Measurements from ENCODE around the gene CMTM4. TPM values are rescaled to one million over a fixed set of nuclear protein-coding genes. Genes with fewer than 3 reads are reported as not detected.

Gene CMTM4
- total RNA-seq, 4 donors from 2014 or later, result 12.1 to 16.0 (median 13.0) TPM

DNA sequence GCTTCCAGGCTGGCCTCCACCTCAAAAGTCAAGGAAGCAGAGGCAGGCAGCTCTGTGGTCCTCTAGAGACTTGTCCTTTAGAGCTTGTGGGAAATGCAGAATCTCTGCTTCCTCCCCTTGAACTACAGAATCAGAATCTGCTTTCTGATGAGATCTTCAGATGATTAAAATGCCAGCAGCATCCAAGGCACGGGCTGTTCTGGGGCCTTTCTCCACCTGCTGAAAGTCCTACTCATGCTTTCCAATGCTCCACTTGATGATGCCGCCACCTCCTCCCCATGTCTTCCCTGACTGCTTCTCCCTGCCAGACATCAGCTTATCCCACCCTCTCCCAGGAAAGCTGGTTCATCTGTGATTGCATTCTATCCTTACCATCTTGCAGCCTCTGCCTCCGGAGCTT lies 58.7 kb downstream of the CMTM4 start:
- TF ChIP-seq, protein P1, sequence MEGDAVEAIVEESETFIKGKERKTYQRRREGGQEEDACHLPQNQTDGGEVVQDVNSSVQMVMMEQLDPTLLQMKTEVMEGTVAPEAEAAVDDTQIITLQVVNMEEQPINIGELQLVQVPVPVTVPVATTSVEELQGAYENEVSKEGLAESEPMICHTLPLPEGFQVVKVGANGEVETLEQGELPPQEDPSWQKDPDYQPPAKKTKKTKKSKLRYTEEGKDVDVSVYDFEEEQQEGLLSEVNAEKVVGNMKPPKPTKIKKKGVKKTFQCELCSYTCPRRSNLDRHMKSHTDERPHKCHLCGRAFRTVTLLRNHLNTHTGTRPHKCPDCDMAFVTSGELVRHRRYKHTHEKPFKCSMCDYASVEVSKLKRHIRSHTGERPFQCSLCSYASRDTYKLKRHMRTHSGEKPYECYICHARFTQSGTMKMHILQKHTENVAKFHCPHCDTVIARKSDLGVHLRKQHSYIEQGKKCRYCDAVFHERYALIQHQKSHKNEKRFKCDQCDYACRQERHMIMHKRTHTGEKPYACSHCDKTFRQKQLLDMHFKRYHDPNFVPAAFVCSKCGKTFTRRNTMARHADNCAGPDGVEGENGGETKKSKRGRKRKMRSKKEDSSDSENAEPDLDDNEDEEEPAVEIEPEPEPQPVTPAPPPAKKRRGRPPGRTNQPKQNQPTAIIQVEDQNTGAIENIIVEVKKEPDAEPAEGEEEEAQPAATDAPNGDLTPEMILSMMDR (IDR thresholded peaks at IDR 0.05; ENCODE audit: low read depth), result no peak

DNA sequence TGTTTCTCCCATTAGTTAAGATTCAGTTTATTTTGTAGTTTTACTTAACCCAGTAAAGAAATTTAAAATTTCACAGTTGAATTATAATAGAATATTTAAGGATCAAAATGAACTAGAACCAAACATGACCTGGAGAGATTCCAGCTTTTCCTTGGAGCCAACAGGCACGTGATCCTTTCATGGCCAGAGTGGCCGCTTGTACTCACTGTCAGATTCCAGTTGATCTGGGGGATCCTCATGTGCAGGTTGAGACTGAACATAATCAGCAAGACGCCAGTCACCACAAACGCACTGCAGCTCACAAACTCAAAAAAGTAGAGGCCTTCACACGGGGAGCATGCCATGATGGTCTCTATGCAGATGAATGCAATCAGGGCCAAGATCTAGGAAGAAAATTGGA lies 60.3 kb downstream of the CMTM4 start:
- TF ChIP-seq, protein P1 (IDR thresholded peaks at IDR 0.05; ENCODE audit: low read depth), result no peak

DNA sequence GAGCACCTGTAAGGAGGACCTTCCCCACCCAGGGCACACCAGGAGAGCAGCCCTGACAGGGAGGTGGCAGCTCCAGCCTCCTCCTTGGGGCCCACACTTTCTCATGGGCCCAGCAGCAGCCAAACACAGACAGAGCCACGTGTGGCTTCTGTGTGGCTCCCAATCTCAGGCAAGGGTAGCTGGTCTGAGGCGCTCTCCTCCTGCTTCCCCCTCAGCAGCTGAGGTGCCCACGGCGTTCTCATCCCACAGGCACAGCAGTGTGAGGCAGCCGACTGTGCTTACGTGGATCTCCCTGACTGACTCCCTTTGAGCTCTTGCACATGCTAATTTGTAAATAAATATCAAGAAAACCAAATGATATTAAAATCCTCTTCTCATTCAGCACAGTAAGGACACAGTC lies 61.1 kb downstream of the CMTM4 start:
- TF ChIP-seq, protein P1 (IDR thresholded peaks at IDR 0.05; ENCODE audit: low read depth), result no peak

DNA sequence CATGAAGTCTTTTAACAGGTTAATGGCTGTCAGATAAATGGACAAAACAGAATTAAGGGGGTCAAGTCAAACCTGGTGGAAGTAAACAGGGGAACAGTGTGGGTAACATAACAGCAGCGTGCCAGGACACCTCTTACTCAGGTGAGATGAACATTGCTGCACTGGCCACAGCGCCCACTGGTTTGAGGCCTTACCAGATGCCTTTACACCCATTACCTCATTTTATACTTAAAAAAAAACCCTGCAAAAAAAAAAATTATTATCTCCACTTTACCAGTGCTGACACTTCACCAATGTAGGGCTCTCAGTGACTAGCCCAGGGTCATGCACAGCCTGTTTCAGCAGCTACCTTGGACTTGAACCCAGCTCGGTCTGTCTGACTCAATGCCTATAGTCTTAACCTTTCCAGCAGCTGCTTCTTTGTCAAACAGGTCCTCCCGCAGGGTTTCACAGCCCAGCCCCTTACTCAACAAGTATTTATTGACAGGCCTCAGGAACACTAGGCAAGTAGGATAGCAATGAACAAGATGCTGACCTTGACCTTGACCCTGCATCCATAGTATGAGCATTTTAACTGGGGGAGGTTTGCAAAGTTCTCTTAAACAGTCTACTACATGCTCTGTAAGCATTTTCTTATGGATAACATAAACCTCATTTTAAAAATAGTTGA lies 61.9 kb downstream of the CMTM4 start:
- TF ChIP-seq, protein P1 (IDR thresholded peaks at IDR 0.05; ENCODE audit: low read depth), result no peak

DNA sequence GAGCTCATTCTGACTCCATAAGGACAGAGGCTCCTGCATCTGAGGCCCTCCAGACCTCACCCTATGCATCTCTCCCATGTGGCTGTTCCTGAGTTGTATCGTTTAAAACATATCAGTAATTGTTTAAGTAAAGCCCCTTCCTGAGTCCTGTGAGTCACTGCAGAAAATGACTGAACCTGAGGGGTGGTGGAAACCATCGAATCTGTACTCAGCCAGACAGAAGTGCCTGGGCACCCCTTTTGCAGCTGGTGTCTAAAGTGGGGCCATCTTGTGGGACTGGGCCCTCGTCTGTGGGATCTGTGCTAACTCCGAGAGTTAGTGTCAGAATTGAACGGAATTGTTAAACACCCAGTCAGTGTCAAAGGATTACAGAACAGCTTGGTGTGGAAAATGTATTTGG lies 66.7 kb downstream of the CMTM4 start:
- TF ChIP-seq, protein P1 (IDR thresholded peaks at IDR 0.05; ENCODE audit: low read depth), result no peak

DNA sequence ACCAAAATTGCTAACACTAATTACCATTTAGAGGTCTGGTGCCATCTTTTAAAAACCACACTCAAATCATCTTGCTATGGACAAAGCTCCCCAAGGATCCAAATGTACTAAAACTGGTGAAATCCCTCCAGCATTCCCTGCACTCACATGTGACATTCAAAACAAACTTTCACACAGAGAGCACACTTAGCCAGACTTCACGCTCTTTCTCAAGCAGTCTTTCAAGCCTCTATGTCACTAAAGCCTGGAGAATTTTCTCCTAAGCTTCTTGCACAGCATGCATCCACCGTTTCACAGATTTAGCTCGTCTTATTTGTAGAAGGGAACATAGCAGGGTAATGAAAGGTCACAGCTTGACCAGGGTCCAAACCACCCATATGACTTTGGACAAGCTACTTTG lies 72.8 kb downstream of the CMTM4 start:
- TF ChIP-seq, protein P1 (IDR thresholded peaks at IDR 0.05; ENCODE audit: low read depth), result no peak

DNA sequence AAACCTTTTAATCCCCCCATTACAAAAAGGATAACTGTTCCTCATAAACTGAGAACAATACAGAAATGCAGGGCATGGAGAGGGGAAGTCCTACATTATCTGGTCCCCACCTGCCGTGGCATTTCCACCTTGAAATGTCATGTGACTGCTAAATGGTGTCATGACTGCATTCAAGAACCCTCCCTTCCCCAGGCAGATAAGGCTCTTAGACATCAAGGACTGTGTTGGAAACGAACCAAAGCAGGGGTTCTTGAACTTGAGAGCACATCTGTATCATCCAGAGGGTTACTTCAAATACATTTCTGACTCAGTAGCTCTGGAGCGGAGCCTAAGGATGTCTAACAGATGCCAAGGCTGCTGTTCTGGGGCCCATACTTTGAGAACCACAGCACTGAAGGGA lies 73.7 kb downstream of the CMTM4 start:
- TF ChIP-seq, protein P1 (IDR thresholded peaks at IDR 0.05; ENCODE audit: low read depth), result no peak

Measured in subcutaneous adipose tissue (tissue), 4 donors.